HG02943 (cell line): ENCODE measurements around the gene TLL2.

Source experiments
- ATAC-seq: cut with Tn5 transposase; IDR thresholded peaks from one replicate; pipeline ENCODE4 v1.9.1; 2021; ENCODE audit warnings: mild to moderate bottlenecking, low read depth, moderate library complexity; ENCODE audit not compliant: unreplicated experiment

Gene TLL2

GRCh38 chr10:96369890-96370583, 143.7 kb downstream of the TLL2 start:
- ATAC-seq: no peak

GRCh38 chr10:96368971-96369370, 144.8 kb downstream of the TLL2 start:
- no peak for ATAC-seq

GRCh38 chr10:96367470-96367869, 146.3 kb downstream of the TLL2 start:
- no peak for ATAC-seq

GRCh38 chr10:96366508-96366907, 147.2 kb downstream of the TLL2 start:
- ATAC-seq: no peak

GRCh38 chr10:96365571-96365970, 148.2 kb downstream of the TLL2 start:
- no peak for ATAC-seq

- no peak for ATAC-seq
These were observed 153.0 kb downstream of the TLL2 start for GRCh38 chr10:96360766-96361165.

GRCh38 chr10:96360331-96360730, 153.4 kb downstream of the TLL2 start:
- no peak for ATAC-seq

- ATAC-seq: no peak
These were observed 154.1 kb downstream of the TLL2 start for GRCh38 chr10:96359616-96360015.

GRCh38 chr10:96358851-96359540, 154.7 kb downstream of the TLL2 start, which contains the start of gene OPALIN:
OPALIN (minus strand) TSS chr10:96359002; CDS start chr10:96358896, 106 bp downstream.
- ATAC-seq: no peak

- no peak for ATAC-seq
These were observed 156.6 kb downstream of the TLL2 start for GRCh38 chr10:96357038-96357620.

GRCh38 chr10:96352582-96352981, 161.1 kb downstream of the TLL2 start:
- ATAC-seq: no peak

- no peak for ATAC-seq
These were observed 161.7 kb downstream of the TLL2 start for GRCh38 chr10:96352027-96352426.

- no peak for ATAC-seq
These were observed 167.4 kb downstream of the TLL2 start for GRCh38 chr10:96346295-96346694.

GRCh38 chr10:96345222-96345621, 168.5 kb downstream of the TLL2 start:
- no peak for ATAC-seq

- no peak for ATAC-seq
These were observed 169.5 kb downstream of the TLL2 start for GRCh38 chr10:96344178-96344577.

GRCh38 chr10:96342402-96342801, 171.3 kb downstream of the TLL2 start:
- ATAC-seq: no peak

- no peak for ATAC-seq
These were observed 172.2 kb downstream of the TLL2 start for GRCh38 chr10:96341219-96342182.

- no peak for ATAC-seq
These were observed 173.5 kb downstream of the TLL2 start for GRCh38 chr10:96339956-96340904.

- ATAC-seq: no peak
These were observed 174.3 kb downstream of the TLL2 start for GRCh38 chr10:96339383-96339782.
